HTR-8/SVneo (cell line): ENCODE measurements around the gene PDZD7.

Experiments
- DNase-seq: peaks from one replicate; pipeline ENCODE4 v3.0.0; 2011; ENCODE audit warnings: low spot score, mixed read lengths; ENCODE audit not compliant: insufficient read length
- FAIRE-seq: peaks from 2 replicates; lab custom pipeline; 2011; peaks lifted over from hg19 to GRCh38; lab: Jason Lieb, UNC

The PDZD7 gene

DNA sequence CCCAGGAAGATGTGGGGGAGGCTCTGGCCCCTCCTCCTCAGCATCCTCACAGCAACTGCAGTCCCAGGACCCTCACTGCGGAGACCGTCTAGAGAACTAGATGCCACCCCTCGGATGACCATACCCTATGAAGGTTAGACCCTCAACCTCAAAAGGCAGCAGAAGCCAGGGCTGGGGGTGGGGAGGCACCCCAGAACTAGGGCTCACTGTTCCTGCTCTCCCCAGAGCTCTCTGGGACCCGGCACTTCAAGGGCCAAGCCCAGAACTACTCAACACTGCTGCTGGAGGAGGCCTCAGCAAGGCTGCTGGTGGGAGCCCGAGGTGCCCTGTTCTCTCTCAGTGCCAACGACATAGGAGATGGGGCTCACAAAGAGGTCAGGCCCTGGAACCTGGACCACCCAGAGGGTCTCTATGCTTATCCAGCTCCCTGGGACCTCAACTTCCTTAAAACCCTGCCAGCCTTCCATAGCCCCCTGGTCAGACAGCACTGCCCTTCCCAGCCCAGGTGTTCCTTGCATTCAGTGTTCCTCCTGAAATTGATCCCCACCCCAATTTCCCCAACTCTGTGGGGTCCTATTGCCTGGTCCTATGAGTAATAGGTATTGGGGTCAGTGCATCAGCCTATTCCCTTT lies 57.9 kb downstream of the PDZD7 start:
- DNase-seq (no peak), FAIRE-seq (no peak)

DNA sequence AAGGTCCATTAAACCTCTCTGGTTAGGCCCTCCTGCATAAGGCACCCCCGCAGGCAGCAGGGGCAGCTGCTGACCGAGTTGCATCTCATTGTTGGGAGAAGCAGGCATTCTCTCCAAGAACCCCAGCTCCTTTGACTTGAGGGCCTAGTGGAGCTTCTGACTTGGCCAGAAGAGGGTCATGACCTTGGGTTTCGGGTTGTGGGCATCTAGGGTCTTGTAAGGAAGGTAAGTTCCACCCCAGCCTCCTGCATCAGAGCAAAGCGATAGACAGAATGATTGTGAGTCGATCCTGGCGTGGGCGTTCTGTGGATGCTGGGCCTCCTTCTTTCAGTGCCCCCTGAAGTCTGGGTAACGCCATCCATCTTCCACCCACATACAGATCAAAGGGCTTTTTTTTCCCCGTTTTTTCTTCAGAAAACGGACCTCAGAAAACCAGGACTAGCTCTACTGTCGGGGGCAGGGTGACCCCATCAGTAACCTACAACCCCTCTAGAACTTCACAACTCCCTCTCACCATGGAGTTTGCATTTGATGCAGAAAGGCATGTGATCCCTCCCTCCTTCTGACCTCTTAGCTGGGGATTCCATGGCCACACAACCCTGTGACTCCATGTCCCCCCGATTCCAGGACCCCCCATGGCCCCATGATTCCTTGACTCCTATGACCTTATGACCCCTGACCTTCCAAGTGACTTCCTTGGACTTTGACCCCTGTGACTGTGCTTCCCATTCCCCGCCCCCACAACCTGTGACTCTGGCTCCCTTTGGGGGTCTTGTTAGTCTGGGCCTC lies 58.6 kb downstream of the PDZD7 start:
- DNase-seq (no peak), FAIRE-seq (no peak)

DNA sequence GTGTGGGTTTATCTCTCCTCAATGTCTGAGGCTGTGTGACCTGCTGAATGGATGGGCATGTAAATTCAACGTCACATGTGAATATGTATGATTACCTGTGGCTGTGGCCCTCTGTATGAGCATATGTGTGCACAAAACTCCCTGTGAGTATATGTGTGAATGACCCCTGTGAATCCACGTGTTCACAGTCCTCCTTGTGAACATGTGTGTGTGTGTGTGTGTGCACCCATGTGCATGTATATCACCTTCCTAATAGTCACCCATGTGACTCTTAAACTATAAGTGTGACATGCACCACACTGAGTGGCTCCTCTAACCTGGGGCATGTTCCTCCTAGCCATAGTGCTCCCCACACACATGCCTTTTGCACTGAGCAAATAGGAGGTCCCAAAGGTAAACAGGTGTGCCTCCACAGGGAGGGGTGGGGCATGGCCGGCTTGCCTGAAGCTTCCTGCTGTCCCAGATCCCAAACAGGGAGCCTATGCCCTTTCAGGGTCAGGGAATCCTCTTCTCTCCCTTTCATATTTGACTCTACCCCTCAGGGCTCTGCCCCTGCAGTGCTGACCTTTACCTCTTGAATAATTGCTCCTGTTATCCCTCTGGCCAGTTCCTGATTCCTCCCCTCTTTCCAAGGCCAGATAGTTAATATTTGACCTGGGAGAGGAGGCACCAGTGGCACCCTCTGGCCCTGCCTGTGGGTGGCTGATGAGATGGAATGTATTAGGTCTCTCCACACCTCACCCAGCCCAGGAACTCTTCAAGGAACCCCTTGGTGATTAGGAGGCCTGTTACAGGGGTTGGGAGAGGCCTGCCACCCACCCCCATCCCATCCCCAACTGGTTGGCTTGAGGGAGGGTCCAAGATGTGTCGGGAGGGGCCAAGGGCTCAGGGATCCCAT lies 59.8 kb downstream of the PDZD7 start:
- no peak for FAIRE-seq
- DNase-seq, result no peak

DNA sequence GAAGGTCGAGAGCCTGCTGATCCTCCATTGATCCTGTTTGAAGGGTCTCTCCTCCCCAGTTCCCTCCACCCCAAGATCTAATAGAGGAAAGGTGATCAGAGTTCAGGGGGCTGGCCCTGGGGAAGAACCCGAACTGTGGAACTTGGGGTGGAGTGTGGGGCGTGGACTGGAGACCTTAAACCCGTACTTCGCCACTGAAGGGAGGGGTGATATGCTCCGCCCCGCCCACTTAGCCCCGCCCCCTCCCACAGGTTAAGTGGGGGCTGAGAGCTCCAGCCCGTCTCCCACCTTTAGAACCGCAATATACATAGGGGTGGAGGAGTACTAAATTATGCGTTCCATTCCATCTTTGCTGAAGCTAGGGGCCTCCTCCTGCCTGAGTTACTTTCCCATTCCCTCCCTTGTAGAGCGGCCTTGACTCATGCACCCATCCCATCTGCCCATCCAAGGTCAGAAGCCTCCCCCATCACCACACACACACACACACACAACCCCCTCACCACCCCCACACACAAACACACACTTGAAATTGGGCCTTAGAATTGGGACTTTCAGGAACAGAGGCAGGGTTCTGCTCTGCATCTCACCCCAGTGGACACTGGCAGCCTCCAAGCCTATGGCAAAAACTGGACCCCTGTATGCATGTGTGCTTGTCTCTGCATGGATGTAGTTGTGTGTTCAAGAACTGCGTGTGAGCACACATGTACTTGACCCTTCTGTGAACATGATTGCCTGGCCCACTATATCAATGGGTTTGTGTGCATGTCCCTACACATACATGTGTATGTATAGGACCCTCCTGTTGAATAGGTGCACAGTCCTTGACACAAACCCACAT lies 60.6 kb downstream of the PDZD7 start:
- DNase-seq (no peak), FAIRE-seq (peak; percentile 71)

DNA sequence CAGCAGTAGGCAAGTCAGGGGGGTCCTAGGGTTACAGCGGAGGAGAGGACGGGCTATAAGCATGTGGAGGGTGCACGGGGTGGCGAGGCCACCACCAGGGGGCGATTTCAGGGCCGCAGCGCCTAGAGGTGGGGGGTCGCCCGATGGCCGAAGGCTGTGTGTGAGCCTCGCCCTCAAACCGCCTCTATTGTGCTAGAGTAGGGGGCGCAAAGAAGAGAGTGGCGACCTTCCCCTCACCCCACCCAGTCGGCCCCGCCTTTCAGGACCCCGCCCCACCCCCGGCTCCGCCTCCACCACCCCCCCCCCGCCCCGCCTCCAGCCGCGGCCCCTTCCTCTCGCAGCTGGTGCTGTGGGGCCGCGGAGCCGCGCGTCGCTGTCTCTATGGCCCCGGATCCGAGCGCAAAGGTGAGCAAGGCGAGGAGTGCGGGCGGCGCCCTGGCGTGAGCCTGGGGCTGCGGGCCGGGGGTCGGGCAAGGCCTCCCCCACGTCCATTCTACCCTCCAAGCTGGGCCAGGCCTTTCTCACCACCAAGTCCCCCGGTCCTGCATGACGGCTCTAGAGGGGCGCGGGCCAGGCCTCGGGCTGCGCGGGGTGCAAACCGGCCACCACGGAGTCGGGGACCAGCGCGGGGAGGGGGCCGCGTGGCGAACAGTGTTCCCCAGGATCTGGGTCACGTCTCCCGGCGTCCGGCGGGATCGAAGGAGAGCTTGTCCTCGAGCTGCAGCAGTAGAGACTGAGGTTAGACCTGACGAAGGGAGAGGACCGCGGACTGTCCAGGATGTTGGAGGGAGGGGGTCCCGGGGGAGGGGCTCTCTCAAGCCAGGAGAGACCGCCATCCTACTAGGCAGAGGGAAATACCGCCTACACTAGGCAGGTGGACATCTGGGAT lies 61.5 kb downstream of the PDZD7 start, which contains the start of gene SEMA4G:
SEMA4G (plus strand) TSS at position 318 of the 889 bp plus-strand sequence. CDS start 3,409 bp downstream, outside the sequence.
- DNase-seq (peak; percentile 61), FAIRE-seq (peak; percentile 28)

DNA sequence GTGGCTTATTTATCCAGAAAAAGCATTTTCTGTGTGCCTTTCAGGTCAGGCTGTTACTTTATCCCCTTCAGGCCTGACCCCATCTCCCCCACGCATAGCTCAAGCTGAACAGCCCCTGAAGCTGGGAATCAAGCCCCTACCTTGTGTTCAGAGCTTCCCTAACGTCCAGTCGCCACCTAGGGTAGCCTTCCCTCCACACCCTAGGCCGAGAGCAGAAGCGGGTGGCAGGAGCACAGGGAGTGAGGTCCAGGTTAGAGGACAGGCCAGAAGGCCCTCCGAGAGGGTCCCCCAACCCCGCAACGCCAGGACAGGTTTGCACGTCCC lies 62.1 kb downstream of the PDZD7 start:
- no peak for FAIRE-seq

DNA sequence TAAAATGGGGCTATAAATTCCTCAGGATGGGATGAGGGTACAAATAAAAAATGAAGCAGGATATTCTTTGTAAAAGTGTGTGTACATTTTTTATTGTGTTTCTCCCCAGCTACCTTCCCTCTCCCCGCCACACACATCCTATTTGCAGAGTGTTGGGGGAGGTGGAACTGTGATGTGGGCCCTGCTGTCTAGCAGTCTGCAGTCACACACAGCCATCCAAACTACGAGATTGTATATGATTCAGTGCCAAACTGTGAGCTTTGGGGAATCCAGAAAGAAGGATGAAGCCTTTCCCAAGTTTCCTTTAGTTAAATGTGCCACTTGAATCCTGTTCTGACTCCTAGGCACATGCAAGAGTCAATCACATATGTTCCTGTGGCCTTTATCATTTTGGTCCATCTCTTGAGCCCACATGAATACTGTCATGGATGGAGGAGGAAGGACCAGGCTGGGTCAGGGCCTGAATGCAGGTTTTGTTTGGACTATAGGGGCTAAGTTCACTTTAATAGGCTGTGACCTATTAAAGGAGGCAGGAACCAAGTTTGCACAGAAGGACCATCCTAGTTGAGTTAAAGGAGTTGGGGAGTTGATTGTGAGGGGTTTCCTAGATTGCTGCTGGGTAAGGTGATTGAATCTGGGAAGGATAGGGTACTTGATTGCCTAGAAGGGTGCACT lies 62.7 kb downstream of the PDZD7 start:
- FAIRE-seq, result no peak

More for the DNA sequence above, 62.1 kb downstream of the PDZD7 start:
- no peak for DNase-seq

DNA sequence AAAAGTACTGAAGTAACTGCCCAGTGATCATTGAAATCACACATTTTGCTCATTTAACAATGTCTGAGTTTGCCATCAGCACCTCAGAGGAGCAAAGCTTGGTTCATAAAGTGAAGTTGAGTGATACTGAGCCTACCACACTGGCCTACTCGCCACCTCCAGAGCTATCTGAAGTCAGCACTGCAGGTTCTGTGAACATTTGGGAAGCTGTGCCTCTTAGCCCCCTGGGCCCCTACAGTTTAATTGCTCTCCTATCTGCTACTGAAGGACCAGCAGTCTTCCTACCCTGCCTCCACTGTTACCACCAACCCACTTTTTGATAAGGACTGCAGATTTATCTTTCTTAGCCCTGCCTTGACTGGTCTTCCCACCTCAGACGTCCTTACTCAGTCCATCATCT lies 63.6 kb downstream of the PDZD7 start:
- DNase-seq (no peak), FAIRE-seq (no peak)

More for the DNA sequence above, 62.7 kb downstream of the PDZD7 start:
- no peak for DNase-seq

DNA sequence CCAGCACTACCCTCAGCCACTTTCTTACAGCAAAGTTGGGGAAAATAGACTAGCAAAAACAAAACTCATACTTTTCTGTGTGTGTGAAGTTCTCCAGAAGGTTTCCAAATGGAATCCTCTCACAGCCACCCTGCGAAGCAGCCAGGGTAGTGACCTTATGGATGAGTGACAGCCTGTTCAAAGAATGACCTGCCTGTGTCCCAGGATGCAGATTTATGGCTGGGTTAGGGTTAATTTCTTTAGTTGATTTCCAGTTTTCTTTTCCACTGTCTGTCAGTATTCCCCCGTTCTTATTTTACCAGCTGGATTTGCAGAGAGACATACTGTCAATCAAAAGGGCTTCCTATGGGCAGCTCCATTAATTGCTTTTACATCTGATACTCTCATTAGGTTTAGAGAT lies 64.0 kb downstream of the PDZD7 start:
- FAIRE-seq, result no peak
- no peak for DNase-seq

DNA sequence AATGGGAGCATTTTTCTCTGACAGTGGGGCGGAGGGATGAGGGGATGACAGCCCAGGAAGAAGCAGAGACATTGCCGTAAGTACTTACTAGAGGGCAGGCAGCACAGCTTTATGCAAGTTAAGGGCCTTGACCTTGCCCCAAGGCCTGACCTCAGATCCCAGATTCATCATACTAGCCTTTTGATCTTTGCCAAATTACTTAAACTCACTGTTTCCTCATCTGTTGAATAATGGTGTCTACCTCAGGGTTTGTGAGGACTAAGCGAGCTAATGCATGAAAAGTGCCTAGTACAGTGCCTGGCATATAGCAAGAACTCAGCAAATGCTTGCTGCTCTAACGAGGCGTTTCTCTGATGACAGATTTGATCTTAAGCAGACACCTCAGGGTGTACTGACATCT lies 65.1 kb downstream of the PDZD7 start:
- DNase-seq (no peak), FAIRE-seq (no peak)

DNA sequence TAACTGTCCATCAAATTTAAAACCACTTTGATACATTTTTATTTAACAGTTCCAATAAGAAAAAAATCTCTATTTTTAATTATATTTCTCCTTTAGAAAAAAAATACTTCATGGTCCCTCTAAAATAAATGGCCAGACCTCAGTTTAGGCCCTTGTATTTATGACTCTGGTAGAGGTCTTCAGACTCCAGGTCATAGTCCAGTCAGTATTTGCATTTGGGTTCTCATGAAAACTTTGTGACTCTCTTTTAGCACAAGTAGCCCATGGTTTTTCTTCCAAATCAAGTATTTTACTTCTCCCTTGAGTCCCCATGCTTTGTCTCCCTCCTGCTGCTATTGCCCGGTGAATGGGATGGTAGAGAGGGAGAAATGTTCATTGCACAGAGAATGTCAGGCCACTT lies 67.1 kb downstream of the PDZD7 start:
- DNase-seq (no peak), FAIRE-seq (no peak)

DNA sequence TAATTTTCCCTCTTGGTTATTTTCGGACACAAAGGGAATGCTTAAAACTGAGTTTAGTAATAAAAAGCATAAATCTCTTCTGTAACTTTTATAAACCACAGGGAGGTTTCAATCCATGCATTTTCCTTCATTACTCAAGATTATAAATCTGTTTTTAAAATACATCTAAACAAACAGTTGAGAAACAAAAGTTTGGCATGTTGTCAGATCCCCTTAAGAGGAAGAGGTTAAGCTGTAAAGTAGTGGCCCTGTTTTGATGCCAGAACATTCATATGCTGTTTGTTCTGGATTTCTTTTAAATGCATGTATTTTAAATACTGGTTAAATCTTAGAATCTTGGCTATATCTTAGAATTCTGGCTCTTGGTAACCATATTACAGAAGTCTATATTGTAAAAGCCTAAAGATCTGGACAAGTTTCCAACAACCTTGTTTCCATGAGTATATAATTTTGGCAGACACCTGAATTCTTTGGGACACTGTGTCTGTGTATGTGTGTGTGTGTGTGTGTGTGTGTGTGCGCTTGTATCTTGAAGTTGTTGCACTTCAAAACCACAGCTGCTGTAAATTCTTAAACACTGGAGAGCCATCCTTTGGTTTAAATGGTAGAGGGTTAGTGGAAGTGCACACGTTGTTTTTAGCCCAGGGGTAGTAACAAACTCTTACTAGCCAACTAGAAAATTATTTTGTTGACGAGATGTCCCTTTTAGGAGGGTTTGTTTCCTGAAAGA lies 68.4 kb downstream of the PDZD7 start:
- no peak for FAIRE-seq
- no peak for DNase-seq

DNA sequence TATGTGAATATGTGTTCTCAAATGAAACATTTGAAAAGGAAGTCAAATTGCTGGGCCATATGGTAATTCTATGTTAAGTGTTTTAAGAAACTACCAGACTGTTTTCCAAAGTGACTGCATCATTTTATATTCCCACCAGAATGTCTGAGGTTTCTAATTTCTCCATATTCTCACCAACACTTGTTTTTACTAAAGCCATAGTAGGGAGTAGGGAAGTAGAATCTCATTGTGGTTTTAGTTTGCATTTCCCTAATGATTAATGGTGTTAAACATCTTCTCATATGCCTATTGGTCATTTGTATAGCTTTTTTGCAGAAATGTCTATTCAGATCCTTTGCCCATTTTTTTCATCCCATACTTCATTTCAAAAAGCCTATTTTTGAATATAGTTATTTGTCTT lies 70.7 kb downstream of the PDZD7 start:
- FAIRE-seq (no peak), DNase-seq (no peak)
